GM21825 (cell line): ENCODE measurements around the gene PITX2.

ENCODE experiments used
- ATAC-seq: cut with Tn5 transposase; IDR thresholded peaks from one replicate; pipeline ENCODE4 v1.9.1; 2021; ENCODE audit warnings: mild to moderate bottlenecking, moderate library complexity; ENCODE audit not compliant: unreplicated experiment

Gene PITX2

DNA sequence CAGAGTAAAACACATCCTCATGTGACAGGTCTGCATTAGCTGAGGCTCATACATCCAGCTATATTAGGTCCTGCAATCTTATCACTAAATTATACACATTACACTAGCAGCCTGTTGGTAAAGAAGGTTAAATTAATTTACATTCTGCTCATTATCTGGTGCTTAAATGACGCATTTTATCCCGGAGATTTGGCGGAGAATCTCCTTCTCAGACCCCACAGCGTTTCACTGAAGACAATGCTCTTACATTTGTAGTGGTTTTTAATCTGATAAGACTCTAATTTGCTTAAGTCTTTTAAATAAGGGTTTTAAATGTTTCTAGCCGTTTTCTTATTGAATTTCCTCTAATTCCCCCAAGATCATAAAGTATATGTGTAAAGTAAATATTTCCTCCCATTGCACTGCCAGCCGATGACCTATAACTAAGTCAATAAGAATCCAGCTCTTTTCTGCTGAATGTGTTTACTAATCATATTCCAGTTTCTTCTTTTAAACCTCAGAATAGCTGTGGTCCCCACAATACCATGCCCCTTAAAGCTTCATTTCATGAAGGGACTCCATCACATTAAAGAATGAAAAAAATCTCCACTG, 2.1 kb upstream of the PITX2 start:
- ATAC-seq: no peak

DNA sequence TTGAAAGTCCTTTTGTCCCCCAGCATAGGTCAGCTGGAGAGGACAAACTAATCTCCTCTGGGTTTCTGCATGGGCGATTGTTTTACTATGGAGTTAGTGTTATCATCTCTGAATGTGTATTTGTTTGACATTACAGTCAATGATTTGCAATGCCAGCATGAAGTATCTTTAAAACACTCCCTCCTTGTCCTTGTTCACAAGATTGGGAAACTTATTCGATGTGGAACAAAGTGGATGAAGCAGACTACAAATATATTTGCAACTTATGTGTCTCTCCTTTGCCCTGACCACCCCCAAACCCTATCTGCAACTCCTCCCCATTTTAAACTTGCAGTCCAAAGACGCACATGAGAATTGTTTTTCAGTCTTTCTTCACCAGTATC, 1.5 kb upstream of the PITX2 start:
- no peak for ATAC-seq

DNA sequence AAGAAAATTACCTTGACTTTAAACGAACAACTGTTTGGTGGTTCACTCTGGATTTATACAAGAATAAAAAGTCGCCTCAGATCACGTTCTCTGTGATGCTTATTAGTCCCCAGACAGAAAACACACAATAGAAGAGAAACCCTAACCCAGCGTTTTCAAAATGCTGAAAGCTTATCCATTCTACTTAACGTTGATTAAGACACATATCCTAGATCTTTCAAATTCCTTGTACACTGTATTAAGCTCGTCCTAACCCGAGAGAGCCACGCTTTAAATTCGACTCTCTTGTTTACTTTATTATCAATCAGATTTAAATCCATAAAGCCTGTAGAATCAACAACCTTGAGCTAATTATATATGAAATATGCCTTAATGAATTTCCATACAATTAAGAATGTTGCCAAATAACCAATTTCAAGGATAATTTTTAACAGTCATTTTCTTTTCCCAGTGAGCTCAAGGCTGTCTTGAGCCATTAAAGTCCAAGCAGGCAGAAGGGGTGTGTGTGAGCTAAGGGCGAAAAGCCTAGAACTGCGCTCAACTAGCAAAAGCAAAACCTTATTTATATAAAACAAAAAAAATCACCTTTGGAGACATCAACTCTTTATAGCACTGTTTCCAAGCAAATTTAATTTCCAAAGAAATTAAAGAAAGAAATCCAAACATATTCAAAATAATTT, 981 bp upstream of the PITX2 start:
- no peak for ATAC-seq

DNA sequence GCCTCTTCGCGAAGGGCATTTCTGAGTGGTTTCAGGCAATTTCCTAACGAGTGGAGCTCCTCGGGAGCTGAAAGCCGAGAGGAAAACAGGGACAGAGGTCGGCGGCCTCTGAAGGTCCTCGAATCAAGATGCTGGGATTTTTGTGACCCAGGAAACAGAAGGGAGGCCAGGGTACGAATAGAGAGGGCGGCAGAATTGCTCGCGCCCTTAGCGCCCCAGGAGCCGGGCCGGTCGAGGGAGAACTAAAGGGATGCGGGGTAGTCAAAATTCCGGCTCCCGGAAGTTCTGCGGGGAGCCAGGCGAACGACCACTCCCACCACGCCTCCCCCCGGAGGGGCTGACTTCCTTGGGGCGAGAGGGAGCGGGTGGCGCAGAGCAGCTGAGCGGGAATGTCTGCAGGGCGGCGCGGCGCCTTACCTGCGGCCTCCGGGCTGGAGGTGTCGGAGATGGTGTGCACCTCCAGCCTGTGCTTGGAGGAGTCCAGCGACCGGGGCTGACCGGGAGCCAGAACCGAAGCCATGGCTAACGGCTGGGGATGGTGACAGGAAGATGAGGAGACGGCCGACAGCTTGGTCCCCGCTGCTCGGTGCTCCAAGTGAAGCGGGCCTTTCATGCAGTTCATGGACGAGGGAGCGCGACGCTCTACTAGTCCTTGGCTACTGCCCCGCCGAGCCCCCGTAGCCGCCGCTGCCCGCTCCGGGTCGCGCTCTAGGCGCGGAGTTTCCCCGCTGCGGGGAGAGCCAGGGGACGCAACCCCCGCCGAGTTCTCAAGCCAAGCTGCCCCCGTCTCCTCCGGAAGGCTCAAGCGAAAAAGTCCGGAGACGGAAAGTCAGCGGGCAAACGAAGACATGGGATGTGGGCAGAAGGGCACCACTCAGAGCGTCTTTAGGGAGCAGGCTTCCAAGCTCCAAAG, 782 bp downstream of the PITX2 start:
- no peak for ATAC-seq

DNA sequence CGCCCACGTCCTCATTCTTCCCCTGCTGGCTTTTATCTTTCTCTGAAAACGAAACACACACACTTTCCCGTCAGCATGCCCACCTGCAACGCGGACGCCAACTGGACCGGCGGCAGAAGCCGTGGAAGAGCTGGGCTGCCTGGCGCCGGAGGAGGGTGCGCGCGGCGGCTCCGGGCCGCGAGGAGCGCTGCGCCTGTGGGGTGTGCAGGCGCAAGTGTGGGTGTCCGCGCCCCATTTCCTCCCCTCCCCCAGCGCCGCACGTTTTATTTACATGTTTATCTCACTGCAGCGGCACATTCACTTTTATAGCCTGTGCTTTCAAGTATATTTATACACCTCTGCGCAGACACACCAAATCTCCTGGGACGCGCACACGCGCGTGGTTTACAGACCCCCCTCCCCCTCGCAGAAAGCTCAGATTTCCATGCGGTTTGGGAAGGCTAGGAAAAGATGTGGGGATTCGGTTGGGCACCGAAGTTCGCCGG, 1.5 kb downstream of the PITX2 start:
- ATAC-seq: no peak

DNA sequence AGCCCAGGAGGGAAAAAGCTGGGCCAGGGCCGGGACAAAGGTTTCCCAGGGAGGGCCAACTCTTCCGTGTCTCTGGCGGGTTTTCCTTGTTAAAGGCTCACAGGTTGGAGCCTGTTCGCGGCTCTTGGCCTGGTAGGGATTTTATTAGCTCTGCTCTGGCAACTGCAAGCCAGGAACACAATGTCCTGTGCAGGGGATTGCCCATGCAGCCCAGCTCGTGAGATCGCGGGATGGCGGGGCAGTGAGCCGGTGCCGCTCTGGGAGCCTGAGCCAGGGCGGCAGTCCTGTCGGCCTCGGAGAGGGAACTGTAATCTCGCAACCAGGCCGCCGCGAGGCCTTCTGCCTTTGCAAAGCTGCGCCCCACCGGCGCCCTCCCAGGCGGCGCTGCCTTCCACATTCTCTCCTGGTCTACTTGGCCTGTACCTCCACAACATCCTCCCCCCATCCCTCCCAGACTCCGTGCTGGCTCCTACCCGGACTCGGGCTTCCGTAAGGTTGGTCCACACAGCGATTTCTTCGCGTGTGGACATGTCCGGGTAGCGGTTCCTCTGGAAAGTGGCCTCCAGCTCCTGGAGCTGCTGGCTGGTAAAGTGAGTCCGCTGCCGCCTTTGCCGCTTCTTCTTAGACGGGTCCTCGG, 2.1 kb downstream of the PITX2 start:
- no peak for ATAC-seq

DNA sequence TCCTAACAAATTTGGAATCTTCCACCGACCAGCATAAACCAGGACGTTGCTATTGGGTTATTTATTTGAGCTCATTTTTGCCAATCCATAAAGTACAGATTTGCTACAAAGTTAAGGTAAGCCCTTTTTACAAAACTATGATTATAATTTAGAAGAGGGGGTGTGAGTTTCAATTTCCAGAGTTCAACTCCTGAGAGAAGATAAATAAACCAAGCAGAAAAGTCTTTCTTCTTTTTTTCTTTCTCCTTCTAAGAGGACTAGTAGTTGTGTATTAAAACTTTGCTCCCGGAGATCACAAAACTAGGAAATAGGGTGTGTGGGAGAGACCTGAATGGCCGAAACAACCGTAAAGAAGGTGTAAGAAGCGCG, 2.6 kb downstream of the PITX2 start:
- no peak for ATAC-seq

DNA sequence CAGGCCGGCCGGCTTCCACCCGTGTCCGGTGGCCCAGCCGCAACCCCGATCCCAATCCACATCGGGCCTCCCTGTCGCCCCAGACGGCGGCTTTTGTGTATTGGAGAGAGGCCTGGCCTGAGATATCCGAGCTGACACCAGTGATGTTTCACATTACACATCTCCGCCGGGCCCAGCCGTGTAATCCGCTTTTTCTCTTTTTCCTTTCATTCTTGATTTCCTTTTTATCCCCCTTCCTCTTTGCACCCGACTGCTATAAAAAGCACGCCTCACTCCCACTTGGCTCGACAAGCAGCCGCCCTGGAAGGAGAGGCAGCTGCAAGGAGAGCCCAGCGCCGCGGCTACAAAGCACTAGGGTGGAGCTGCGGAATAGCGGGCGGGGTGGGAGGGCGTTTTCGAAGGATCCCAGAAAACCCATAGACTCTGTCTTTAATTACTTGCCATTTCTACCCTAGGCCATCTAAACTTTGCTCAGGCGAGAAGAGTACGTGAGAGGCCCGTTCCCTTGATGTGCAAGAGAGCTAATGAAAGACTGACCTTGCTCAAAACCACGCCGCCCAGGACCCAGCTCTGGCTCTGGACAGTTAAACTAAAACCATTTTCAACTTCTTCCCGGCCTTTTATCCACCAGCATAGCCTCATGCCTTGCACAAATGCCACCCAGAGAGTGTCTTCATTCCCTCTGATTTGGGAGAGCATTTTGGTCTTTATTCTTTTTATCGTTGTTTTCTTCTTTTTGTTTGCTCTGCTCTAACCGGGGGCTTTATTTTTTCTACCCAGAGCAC, 3.2 kb downstream of the PITX2 start:
- no peak for ATAC-seq

DNA sequence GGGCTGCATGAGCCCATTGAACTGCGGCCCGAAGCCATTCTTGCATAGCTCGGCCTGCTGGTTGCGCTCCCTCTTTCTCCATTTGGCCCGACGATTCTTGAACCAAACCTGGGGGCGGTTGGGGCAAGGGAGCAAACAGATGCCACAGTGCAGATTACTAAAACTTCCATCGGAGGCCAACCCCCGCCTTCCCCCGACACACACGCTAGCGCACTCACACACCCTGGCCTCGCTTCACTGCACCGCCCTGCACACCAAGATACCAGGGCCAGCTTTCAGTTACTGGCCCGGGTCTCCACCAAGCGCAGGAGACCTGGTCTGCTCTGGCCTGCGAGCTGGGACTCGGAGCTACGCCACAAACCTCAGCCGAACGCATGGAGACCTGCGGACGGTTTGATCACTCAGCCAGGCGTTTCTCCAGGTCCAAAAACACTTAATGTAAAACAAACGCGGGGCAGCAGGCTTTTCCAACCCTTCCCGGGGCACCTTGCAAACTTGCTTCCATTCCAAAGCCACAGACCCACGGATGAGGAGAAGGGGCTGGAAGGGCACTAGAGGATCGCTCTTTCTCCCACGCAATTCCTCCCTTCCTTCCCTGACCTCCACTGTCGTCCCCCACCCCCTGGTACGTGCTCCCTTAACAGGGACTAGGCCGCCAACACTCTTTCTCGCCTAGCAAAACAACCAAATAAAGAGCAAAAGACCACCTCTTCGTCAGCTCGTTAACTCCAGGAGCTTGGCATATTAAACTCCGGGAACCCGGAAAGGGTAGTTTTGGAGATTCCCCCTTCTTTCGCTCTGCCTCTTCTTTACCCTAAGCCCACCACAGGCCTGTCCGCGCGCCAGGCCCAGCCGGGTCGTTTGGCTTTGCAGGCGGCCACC, 4.1 kb downstream of the PITX2 start:
- ATAC-seq: no peak

DNA sequence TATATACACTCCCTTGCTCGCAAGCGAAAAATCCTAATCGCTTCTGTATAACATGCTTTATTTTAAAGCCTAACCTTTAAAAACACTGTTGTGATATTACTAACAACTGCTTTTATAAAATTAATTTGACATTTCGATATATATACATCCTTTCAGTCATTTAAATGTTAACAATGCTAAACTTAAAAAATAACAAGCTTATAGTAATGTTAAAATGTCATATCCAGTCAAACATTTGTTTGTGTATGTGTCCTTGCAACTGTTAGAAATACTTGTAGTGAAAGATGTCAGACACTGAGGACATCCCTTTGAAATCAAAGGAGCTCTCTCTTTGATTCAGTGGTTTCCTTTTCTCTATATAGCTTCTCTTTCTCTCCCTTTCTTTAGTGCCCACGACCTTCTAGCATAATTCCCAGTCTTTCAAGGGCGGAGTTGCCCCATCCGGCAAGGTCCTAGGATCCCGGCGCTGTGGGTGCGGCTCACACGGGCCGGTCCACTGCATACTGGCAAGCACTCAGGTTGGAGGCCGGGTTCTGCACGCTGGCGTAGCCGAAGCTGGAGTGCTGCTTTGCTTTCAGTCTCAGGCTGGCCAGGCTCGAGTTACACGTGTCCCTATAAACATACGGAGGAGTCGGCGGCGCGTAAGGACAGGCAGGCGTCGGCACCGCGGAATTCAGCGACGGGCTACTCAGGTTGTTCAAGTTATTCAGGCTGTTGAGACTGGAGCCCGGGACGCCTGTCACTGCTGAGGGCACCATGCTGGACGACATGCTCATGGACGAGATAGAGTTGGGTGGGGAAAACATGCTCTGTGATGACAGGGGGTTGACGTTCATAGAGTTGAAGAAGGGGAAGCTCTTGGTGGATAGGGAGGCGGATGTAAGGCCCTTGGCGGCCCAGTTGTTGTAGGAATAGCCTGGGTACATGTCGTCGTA, 5.0 kb downstream of the PITX2 start:
- ATAC-seq: no peak

DNA sequence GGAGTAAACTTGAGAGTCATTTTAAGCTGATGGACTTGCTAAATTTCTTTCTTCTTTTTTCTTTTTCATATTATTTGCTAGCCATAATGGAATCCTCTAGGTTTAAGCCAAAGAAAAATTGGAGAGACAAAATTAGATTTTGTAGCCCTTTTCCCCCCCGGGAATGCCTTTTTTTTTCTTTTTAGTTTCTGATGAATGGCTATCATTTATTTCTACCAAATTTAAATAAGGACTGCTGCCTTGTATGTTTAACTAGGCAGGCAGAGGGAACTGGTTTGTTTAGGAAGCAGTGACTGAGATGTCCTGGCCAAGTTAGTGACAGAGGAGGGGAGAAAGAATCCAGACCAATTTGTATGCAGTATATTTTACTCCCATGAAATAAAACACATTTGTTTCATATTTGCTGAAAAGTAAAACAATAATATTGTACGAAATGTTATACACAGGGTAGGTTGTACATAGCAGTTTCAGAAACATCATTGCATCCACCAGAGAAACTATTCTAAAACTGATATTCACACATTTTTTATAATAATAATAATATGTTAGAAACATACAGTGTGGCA, 5.7 kb downstream of the PITX2 start:
- no peak for ATAC-seq

DNA sequence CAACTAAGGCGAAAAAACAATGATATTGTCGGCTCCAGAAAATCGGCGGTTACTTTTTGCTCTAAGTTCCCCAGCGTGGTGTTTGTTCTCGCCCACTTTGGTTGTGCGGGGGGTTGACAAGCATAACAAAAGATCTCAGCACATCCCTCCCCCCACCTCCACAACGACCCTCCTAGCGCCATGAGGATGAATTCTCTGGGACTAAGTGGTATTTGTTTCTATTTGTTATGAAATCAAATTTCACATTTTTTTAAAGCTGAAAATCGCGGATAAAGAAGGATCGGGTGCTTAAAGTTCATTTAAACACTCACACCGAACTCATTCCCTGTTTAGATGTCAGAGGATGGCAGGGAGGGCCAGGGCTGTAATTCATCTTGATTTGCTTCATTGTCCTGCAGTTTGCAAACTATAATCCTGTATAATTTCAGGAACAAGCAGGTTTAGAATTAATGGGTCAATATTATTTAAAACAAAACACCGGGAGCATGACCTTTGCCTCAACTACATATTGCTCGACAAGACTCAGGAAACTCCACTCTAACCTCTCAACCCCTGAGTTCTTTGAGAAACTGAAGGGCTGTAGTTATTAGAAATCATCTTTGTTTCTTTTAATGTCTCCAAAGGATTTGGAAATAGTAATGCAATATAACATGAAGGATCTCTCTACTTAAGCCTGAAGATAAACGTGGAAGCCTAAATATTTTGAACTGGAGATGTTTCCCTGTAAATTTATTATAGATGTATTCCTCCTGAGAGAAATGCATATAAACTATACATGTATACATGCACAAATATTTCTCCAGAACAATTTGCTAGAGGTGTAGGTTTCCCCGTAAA, 6.4 kb downstream of the PITX2 start:
- no peak for ATAC-seq

DNA sequence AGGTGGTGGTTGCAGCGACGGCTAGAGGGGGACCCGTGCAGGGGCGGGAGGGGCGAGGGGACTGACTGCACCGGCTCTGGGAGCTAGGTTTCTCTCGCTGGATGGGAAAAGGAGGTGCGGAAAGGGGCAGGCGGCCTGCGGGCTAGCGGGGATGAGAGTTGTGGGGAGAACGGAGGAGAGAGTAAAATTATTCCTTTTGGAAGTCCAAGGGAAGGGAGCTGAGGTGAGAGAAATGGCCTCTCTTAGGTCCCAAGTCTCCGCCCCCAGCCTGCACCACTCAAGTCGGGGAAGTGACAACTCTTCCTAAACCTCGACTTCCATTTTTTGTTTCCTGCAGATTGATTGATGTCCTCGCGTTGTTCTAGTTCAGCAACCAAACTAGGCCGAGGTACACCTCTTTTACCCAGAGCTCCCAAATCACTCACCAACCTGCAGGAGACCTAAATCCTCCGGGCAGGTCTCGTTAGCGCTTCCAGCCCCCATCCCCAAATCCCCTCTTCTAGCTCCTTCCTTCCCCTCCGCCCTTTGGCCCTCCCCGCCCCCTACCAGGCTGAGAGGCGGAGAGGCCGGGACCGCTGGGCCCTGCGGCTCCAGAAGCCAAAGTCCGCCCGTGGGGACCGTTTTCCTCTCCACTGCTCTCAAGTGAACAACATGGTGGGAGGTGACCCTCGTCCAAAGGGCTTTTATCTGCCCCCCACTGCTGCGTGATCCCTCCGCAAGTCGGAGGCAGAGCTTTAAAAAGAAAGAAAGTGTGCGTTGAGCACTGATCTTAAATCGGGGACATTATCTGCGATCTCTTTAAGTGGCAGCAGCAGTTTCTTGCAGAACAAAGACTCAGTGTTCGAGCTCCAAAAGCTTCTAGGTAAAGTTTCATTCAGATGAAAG, 7.3 kb downstream of the PITX2 start:
- no peak for ATAC-seq

DNA sequence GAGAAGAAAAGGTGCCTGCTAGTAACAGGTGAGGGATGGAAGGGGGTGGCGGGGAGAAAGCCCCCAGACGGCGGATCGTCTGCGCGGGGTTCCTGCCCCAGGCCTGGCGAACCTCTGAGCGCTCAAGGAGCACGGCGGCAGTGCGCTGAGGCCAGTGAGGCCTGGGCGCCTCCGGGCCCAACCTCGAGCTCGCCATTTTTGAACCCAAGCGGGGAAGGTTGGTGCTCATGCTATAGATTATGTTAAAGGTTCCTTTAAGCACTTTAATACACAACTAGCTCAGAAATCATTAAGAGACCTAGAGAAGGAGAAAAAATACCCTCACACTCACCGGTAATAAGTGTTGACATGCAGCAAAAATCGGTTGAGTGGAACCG, 7.9 kb downstream of the PITX2 start:
- no peak for ATAC-seq

DNA sequence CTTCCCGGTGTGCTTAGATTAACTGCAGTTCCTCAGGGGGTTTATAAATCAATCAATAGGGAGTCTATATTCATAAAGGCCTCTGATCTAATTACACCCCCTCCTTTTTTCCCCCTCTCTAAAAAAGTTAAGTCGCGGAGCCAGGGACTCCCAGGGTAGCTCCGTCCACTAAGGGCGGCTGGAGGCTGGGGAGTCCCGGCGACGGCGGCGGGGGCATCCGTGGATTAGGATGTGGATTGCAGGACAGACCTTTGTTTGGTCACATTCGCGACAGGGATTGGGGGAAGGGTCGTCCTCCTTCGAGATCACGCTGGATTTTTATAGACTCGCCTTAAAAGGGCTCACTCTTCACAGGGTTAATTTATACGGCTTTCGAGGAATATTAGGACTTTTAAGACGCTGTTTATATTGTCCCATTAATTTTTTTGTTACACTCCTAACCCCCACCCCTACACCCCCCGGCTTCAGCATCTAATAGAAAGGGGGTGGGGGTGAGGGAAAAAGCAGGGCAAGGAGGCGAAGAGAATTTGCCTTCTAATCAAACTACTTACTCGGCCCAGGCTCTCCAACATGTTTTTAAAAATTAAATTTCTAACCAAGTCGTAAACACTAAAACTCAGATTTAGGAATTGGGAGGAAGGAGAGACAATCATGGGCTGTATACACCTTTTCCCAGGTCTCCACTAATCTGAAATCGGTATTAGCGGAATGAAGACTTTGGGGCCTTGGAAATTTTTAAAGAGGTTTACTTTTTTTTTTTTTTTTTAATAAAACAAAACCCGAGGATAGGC, 8.5 kb downstream of the PITX2 start:
- no peak for ATAC-seq

DNA sequence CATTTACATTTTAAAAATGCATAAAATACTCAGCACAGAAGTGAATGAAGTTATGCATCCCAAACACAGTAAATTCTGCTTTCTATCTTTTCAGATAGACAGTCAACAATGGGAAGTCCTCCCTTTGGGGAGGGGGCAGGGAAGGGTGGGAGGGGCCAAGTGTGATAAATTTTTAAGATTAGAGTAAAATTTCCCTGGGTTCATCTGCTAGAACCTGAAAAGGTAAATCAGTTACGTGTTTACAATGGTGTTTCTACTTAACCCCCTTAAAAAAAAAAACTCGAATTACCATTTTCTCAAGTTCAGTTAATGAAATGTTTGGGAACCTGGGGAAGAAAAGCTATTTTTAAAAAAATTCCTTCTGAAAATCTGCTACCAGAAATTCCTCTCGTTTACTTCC, 9.1 kb downstream of the PITX2 start:
- no peak for ATAC-seq
